ENCODE measurements around the gene SLC35F1. TPM values are rescaled to one million over a fixed set of nuclear protein-coding genes. Genes with fewer than 3 reads are reported as not detected.

Gene SLC35F1
- polyA plus RNA-seq, 3 donors: 2.9 to 3.7 (median 3.0) TPM

DNA sequence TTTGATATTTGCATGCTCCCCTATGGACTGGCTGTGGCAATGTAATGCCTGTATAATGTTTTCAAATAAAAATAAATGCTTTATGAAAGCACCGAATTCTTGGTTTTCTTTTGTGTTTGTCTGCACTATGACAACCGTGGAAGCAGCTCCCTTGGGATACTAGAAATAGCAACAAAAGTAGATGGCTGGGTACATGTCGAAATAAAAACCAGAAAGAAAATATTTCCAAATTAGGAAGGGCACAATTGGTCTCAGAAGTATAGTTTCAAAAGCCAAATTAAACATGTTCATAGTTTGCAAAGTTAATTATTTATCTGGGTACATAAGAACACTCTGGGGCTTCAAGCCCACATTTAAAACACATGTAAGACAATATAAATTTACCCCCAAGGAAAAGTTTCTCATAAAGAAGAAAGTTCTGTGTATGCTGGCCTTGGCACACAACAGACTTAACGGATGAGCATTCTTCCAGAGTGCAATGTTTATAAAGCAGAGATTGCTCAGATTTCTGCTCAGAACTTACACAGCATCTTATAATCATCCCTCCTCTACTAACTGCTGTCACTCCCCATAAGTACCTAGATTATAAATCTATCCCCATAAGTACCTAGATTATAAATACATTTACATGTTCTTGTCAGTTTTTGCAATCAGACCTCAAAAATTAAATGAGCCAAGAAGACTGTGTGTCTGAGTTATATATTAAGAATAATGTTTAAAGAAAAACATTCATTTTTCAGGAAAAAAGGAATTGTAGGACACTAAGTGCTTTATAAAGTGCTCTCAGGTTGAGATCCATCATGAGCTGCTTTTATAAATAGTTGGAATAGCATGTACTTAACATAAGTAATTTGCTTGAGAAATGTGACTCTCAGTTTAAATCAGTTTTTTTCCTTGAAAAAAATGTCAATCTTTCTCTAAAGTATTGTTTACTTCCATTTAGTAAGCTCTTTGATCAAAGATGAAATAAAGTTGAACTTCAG, 410.8 kb downstream of the SLC35F1 start:
- no peak for DNase-seq (ENCODE audit: extremely low read depth in 1 of 11, low read depth in 9 of 11, low spot score in 4 of 11)

DNA sequence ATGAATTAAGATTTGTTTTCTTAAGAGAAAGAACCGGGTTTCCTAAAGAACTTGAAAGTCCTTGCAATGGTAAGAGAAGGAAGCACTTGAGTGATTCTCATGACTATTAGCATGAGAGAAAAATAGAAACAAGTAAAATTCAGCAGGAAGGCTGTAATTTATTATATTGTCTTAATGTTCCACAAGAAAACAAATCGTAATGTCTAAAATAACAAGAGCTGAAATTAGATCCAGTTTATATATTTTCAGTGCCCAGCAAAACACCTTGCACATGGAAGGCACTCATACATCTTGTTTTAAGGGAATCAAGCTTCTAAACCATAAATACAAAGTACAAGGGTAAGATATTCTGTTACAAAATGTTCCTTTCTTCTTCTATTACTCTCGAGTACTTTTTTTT, 411.6 kb downstream of the SLC35F1 start:
- DNase-seq (ENCODE audit: extremely low read depth in 1 of 11, low read depth in 9 of 11, low spot score in 4 of 11): no peak

DNA sequence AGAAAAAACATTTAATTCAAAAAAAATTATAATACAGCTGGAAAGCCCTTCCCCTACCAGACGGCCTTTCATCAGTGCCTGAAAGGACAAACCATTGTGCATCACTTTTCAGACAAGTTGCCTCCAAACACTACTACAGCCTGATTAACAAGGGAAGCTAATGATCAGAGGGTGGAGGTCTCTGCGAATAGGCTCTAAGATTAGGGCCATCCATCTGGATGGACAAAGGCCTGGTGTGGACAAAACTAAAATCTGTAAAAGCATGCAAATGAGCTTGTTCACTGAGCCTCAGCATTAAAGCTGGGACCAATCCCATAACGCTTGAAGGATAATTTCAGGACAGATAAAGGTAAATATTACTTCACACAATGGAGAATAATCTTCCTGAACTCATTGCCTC, 412.4 kb downstream of the SLC35F1 start:
- DNase-seq (ENCODE audit: extremely low read depth in 1 of 11, low read depth in 9 of 11, low spot score in 4 of 11): no peak

DNA sequence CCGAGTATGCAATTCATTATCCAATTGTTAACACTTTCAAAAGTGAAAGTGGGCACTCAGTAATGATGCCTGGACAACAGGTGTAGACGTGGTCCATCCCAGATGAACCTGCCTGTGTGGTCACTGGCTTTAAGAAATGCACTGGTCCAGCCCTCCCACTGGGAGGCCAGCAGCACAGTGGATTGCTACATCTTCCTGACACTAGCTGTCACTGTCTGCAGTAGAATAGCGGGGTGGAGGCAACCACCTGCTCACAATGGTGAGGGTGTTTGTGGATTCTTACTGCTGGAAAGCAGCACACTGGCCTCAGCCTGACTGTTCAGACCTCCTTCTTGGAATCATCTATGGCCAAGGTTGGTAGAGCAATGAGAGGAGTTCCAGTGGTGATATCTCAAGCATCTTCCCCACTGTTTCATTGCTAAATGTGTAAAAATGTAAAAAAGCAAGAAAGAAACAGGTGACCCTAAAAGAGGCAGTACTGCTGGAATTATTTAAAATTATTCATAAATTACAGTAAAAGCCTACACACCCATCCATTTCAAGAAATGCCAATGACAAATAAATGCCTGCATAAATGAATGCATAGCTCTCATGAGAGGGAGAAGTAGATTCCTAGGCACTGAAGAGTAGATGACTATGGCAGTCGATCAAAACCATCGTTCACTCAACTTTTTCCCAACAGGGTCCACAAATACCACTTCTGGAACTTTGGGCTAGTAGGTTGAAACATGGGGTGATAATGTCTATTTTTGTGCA, 413.0 kb downstream of the SLC35F1 start:
- DNase-seq (ENCODE audit: extremely low read depth in 1 of 11, low read depth in 9 of 11, low spot score in 4 of 11): no peak

DNA sequence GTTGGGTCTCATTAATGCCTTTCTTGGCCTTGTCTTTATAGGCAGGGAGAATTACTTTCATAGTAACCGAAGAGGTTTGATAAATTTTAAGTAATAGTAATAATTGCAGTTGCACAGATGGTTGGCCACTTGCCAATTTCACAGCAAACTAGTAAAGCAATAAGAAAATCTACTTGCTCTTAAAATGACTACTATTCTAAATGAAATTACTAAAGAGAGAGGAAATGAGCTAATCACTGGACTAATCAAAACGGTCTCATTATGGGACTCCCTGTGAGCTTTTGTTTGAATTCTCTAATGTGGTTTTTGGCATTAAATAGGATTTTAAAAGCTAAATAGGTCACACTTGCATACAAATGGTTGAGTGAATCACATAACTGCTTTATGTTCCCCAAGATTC, 413.6 kb downstream of the SLC35F1 start:
- no peak for DNase-seq (ENCODE audit: extremely low read depth in 1 of 11, low read depth in 9 of 11, low spot score in 4 of 11)

DNA sequence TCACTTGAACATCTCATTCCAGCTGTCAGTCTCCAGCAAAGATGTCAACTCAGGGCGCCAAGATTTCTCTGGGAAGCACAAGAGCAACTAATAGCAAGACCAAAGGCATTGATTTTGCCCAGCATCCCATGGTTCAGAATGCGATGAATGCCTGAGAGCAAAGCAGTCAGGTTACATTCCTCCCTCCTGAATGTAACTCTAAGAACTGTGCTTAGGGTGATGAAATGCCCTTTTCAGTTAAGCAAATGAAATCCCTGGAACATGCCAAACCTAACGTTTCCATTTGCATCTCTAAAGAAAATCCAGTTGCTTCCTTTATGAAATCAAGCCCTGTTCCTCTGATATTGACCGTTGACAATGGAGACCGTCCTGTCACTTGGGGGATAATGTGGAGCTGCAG, 417.1 kb downstream of the SLC35F1 start:
- DNase-seq (ENCODE audit: extremely low read depth in 1 of 11, low read depth in 9 of 11, low spot score in 4 of 11): no peak

DNA sequence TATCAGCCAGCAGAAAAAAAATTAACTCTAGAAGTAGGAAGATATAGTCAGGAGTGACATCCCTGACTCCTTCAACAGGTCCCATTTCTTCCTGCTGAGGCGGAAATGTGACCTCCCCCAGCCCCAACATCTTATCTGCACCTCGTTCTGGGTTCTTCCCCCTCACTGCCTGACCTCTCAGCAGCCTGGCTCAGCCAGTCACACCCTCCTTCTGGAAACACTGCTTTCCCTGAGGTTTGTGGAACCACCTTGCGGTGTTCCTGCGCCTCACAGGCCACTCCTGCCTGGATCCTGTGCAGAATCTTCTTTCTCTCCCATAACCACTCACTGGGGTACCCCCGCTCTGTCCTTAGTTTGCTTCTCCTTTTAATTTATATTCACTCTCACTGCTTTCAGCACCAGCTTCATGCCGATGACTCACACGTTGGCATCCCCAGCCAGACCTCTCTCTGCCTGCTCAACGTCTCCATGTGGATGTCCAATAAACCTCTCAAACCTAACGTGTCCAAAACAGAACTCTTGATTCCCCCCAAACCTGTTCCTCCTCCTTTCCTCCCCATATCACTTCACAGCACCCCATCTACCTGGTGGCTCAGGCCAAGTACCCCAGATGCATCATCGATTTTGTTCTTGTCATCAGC, 418.3 kb downstream of the SLC35F1 start:
- no peak for DNase-seq (ENCODE audit: extremely low read depth in 1 of 11, low read depth in 9 of 11, low spot score in 4 of 11)

DNA sequence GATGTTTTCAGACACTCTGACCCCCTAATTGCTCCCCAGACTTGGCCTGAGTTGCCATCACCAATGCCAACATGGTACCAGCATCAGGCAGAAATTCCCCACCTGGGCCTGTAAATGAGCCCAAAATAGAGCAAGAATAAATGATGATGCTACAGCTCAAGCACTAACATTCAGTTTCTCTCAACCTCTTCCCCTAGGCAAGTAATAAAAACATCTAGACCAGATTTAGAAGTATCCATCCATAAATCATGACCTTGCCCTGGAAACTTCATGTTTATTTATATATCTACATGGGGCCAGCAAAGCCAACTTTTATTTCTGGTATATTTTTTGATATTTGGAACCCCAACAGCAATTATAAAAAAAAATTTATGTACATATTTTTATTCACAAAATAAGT, 419.6 kb downstream of the SLC35F1 start:
- DNase-seq (ENCODE audit: extremely low read depth in 1 of 11, low read depth in 9 of 11, low spot score in 4 of 11): no peak

DNA sequence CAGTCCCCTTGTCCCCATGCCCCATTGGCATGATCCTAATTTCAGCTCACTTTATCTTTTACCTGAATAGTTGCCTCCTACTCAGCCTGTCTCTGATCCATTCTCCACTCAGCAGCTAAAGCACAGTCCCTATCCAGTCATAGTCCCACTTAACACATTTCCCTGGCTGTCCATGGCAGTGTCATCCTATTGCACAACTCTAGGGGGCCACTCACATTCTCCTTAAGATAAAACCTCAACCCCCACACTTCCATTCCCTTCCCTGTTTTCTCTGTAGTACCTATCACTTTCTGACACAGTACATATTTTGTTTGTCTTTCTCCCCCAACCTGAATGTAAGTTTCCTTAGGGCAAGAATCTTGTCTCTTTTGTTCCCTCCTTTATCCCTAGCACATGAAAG, 420.2 kb downstream of the SLC35F1 start:
- DNase-seq (ENCODE audit: extremely low read depth in 1 of 11, low read depth in 9 of 11, low spot score in 4 of 11): no peak

DNA sequence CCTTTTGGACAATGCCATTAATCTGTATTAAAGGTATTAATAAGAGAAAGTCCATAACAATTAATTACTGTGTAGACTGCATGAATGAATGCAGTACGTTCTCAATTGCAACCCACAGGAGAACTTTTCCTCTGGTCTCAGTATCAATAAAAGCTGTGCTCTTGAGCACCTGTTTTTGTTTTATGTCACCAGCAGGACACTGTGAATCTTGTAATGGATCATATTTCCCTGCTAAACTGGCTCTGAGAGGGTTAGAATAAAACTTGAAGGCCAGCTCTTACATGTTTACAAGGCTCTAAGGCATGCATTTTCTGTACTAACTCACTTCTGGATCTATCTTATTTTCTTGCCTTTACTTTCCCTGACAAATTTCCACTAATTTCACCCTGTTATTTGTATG, 426.7 kb downstream of the SLC35F1 start:
- DNase-seq (ENCODE audit: extremely low read depth in 1 of 11, low read depth in 9 of 11, low spot score in 4 of 11): no peak

DNA sequence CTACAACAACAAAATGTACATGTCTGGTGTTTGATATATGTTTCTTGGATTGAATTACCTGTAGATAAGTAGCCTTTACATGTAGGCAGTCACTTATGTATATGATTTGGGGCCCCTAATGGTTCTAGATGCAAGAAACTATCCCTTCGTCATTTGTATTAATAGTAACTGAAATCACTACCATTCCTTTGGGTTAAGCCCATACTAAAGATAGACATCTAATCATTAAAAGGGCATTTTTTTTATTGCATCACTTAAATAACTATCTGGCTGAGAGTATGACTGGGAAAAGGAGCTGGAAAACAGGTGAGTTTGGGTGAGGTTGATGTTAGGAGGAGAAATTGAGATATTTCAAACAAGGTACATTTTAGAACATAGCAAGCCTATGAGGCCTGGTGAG, 427.6 kb downstream of the SLC35F1 start:
- no peak for DNase-seq (ENCODE audit: extremely low read depth in 1 of 11, low read depth in 9 of 11, low spot score in 4 of 11)

DNA sequence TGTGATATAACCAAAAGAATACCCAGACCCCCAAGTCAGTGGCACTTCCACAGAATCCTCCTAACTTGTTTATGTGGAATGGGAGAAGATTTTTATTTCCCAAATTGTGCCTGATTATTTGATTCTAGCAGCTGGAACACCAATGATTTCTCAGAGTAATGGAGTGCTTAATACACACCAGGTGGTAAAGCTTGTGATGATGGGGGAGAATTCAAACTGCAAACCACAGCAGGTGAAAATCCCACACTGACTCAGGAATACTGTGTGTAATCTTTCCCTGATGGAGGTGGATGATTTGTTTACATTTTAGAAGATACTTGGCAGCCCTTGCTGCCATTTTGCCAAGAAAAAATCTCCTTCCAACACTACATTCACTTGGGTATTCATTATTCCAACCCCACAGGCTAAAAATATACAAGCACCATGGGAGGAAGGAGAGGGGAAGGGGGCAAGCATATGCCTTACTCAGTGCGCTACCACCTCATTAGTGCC, 428.3 kb downstream of the SLC35F1 start:
- DNase-seq (ENCODE audit: extremely low read depth in 1 of 11, low read depth in 9 of 11, low spot score in 4 of 11): no peak

DNA sequence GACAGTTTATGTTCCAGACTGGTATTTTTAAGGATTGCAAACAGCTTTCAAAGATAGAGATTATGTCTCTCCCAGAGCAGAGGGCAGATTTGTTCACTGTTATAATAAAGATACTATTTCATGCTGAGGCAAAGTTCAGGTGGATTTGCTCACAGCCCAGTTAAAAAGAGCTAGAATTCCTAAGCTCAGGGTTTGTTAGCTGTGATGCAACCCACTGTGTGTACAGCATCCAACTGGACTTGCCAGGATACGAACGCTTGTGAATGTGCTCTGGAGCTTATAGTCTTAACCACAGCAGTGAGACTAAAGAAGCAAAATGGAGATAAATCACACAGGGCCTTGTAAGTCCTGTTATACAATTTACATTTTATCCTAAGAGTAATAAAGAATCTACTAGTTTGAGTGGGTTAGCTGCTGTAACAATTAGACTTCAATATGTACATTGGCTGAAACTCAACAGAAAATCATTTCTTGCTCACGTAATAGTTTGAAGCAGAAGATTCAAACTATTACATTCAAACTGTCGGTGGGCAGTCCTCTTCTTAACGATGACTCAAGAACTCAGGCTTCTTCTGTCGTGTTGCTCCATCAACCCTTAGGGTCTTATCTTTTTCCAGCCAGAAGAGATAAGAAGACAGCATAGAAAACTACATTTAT, 437.1 kb downstream of the SLC35F1 start:
- DNase-seq (ENCODE audit: extremely low read depth in 1 of 11, low read depth in 9 of 11, low spot score in 4 of 11): no peak

DNA sequence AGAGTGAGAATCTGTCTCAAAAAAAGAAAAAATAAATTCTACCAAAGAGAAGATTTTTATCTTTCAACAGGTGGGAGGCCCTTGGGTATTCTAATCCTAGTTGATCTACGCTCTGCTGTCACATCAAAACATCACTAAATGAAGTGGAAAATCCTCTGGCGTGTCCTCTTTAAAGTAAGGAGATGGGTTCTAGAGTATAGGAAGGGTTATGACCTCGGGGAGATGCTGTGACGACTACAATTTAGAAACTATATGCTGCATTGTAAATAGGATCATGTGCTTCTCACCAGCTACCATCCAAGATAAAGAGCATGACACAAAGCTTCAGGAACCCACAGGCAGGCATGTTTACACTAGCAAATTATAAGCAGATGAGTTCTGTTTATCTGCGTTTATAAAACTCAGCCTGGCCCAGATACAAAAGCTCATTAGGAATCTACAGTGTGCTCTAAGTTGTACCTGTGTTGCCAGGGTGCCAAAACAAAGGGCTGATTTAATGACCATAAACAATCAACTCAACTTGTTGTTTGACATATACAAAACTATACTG, 443.9 kb downstream of the SLC35F1 start:
- DNase-seq (ENCODE audit: extremely low read depth in 1 of 11, low read depth in 9 of 11, low spot score in 4 of 11): no peak

DNA sequence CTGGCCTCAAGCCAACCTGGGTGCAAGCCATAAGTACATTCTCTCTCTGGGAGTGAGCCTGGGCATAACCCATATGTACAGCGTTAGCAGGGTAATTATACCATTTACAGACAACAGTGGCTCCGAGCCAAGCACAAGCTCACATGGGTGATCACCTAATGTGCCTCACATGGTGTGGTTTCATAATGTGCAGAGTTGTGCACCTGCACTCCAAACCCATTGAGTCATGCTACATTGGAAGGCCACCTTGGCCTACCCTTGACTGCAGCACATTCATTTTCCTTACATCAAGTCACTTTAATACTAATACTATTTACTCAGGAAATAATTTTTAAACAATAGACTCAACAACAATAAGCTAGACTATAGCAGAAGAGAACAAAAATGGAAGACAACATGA, 446.5 kb downstream of the SLC35F1 start:
- no peak for DNase-seq (ENCODE audit: extremely low read depth in 1 of 11, low read depth in 9 of 11, low spot score in 4 of 11)

DNA sequence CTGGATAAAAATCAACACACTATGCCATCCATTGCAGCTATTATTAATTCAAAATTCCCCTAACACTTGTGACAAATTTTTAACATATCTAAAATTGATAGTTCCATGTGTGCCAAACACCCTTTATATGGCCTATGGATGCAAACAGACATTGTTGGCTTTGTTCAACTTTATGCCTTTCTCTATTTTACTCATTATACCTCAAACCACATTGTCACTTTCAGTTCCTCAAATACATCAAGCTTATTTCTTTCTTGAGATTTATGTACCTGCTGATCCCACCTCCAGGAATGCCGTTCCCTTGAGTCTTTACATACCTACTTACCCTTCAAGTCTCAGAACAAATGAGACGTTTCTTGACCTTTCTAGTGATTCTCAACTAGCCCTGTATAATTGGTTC, 447.6 kb downstream of the SLC35F1 start:
- no peak for DNase-seq (ENCODE audit: extremely low read depth in 1 of 11, low read depth in 9 of 11, low spot score in 4 of 11)

DNA sequence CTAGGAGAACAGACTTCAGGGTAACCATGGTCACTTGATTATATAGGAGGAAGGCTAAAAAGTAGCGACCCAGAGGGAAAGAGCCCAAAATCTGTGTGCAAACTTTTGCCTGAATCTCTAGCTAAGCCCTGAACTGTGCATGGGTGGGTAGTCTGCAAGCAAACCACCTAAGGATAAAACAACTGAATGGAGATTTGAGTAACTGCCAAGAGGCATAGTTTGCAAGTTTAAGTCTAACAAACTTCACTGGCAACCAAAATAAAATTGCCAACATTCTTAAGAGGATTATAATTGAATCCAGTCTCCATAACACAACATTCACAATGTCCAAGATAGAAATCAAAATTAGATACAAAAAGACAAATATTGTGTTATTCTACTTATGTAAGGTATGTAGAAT, 449.0 kb downstream of the SLC35F1 start:
- no peak for DNase-seq (ENCODE audit: extremely low read depth in 1 of 11, low read depth in 9 of 11, low spot score in 4 of 11)

DNA sequence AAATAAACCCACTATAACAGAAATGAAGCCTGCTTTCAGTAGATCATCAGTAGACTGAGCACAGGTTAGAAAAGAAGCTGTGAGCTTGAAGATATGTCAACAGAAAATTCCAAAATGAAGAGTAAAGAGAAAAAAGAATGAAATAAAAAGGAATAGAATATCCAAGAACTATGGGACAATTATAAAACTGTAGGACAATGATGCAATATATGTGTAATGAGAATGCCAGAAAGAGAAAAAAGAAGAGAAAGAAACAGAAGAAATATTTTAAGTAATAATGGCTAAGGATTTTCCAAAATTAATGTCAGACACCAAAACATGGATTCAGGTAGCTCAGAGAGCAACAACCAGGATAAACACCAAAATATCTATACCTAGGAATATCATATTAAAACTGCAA, 449.6 kb downstream of the SLC35F1 start:
- DNase-seq (ENCODE audit: extremely low read depth in 1 of 11, low read depth in 9 of 11, low spot score in 4 of 11): no peak
